CD4-positive, alpha-beta T cell (primary cell): ENCODE results near the gene LDHD. TPM values are rescaled to one million over a fixed set of nuclear protein-coding genes. Genes with fewer than 3 reads are reported as not detected.

Experiments used
- ATAC-seq: fragments of 200-7000 bp; cut with Tn5 transposase; one replicate; pipeline ENCODE4 v1.10.0; 2022; ENCODE audit warnings: mild to moderate bottlenecking; ENCODE audit not compliant: poor library complexity
- CTCF ChIA-PET: fragments of 350-600 bp; sonication (Branson Sonifier 250); formaldehyde crosslinking; loops from one replicate; lab custom pipeline; 2021; ENCODE audit warnings: antibody characterized with exemption, inconsistent platforms; lab: Charles Lee
- POLR2A ChIA-PET: fragments of 350-600 bp; sonication (Branson Sonifier 250); formaldehyde crosslinking; loops from one replicate; lab custom pipeline; 2021; ENCODE audit warnings: antibody characterized with exemption, inconsistent platforms; lab: Charles Lee
- DNase-seq, 14 experiments: peaks; one replicate each; pipeline ENCODE4 v3.0.0-alpha.2; 2013 to 2020; ENCODE audit warnings: mixed read lengths in 2 of 14
- H3K27ac ChIP-seq, 2 donors: one replicate each; pipeline versions ENCODE4 v1.5.1 to v1.7.0; 2013; ENCODE audit warnings: low read length in 2 of 2, low read depth in 1 of 2, mild to moderate bottlenecking in 1 of 2
- H3K27me3 ChIP-seq, 2 experiments: 1 replicate in 1 of 2; 2 replicates in 1 of 2; pipeline versions ENCODE4 v1.6.1 to v1.7.0; 2013; ENCODE audit warnings: low read length in 2 of 2, control low read depth in 1 of 2, mild to moderate bottlenecking in 1 of 2, moderate library complexity in 1 of 2; ENCODE audit not compliant: insufficient read depth in 2 of 2, control insufficient read depth in 1 of 2
- H3K36me3 ChIP-seq: one replicate; pipeline ENCODE4 v1.6.1; 2013; ENCODE audit warnings: low read length, control low read depth; ENCODE audit not compliant: insufficient read depth
- H3K4me1 ChIP-seq: one replicate; pipeline ENCODE4 v1.6.1; 2013; ENCODE audit warnings: low read length, control low read depth; ENCODE audit not compliant: insufficient read depth
- H3K4me3 ChIP-seq: one replicate; pipeline ENCODE4 v1.5.1; 2013; ENCODE audit warnings: mild to moderate bottlenecking, low read length, moderate library complexity
- H3K9me3 ChIP-seq, 2 experiments: 1 replicate in 1 of 2; 2 replicates in 1 of 2; pipeline versions ENCODE4 v1.6.1 to v1.7.0; 2013; ENCODE audit warnings: low read length in 2 of 2, mild to moderate bottlenecking in 2 of 2, control low read depth in 1 of 2, moderate library complexity in 1 of 2; ENCODE audit not compliant: control insufficient read depth in 1 of 2, insufficient read depth in 1 of 2
- H3K27ac Mint-ChIP-seq: one replicate; pipeline ENCODE4 v1.8.0; 2020; ENCODE audit warnings: mixed read lengths
- H3K27me3 Mint-ChIP-seq: one replicate; pipeline ENCODE4 v1.8.0; 2021; ENCODE audit warnings: mixed read lengths
- H3K36me3 Mint-ChIP-seq: one replicate; pipeline ENCODE4 v1.8.0; 2021; ENCODE audit warnings: low read depth, mixed read lengths
- H3K4me1 Mint-ChIP-seq: one replicate; pipeline ENCODE4 v1.8.0; 2021; ENCODE audit warnings: low read depth, mixed read lengths
- H3K4me3 Mint-ChIP-seq: one replicate; pipeline ENCODE4 v1.8.0; 2020; ENCODE audit warnings: mild to moderate bottlenecking, mixed read lengths
- H3K9me3 Mint-ChIP-seq: one replicate; pipeline ENCODE4 v1.8.0; 2020; ENCODE audit warnings: mixed read lengths
- CTCF ChIP-seq: fragments of 200-600 bp; IDR thresholded peaks from one replicate; pipeline ENCODE4 v1.8.0; 2022; ENCODE audit warnings: antibody characterized with exemption, mild to moderate bottlenecking
- intact Hi-C, 2 experiments: fragments of 100-400 bp; cut with DNase I in 1 of 2; cut with micrococcal nuclease in 1 of 2; formaldehyde crosslinking; loops; one replicate each; pipeline versions ENCODE4 v1.15.1 to v1.9.0; 2023 to 2025; cut with DNase I, micrococcal nuclease
- polyA plus RNA-seq, 2 donors: library from polyadenylated mRNA; unstranded; fragments of 120-200 nt; gene quantifications; one replicate each; pipeline ENCODE4 v1.2.1, GENCODE V29; 2013
- total RNA-seq, 174 experiments: library from RNA in 2 of 174; stranded (reverse) in 2 of 174; gene quantifications; one replicate each; pipeline ENCODE4 v1.2.3 and lab custom pipeline; 2021 to 2026

LDHD gene
- total RNA-seq (not detected), total RNA-seq (lab: John Stamatoyannopoulos, UW) (0 to 0.88 (median 0.07) reads per million in 172 experiments)
- polyA plus RNA-seq (2013, experiment 1 of 2) = 0.54 TPM
- polyA plus RNA-seq (2013, experiment 2 of 2) = 0.30 TPM

- Histone ChIP-seq H3K9me3 (peaks cover 2 to 9% of the 10 kb centered on the region in 2 experiments), H3K27ac (no peak within 1 kb of the TSS), H3K4me3 (peak within 1 kb of the TSS; percentile 7), H3K27me3 (peaks cover 4 to 9% of the 10 kb centered on the region in 2 experiments), H3K4me1 (peaks cover 12% of the 10 kb centered on the region), H3K36me3 (no peaks in the 10 kb centered on the region)
- no peak within 1 kb of the TSS for H3K27ac Mint-ChIP-seq
- H3K36me3 Mint-ChIP-seq = no peaks in the 10 kb centered on the region
- peaks cover 11% of the 10 kb centered on the region for H3K27me3 Mint-ChIP-seq
- no peak for TF ChIP-seq CTCF
- ChIA-PET CTCF (no interaction called here), POLR2A (no interaction called here)
- no peaks in the 10 kb centered on the region for H3K9me3 Mint-ChIP-seq
- DNase-seq (peak in 2 of 14 experiments; percentile 28 to 33), ATAC-seq (no peak)
- no peak within 1 kb of the TSS for H3K4me3 Mint-ChIP-seq
- peaks cover 2% of the 10 kb centered on the region for H3K4me1 Mint-ChIP-seq
- intact Hi-C loops = no loop called here
These were observed at the start of gene LDHD for GRCh38 chr16:75116081-75116910. TSS of gene LDHD (minus strand) at chr16:75116780. CDS start at chr16:75116720, 60 bp downstream.

GRCh38 chr16:75160386-75160785 is 43.8 kb upstream of the LDHD start:
- Histone ChIP-seq H3K36me3 (peaks cover 5% of the 10 kb centered on the region), H3K4me1 (no peaks in the 10 kb centered on the region), H3K9me3 (peaks cover 5 to 6% of the 10 kb centered on the region in 2 experiments), H3K4me3 (no peak overlapping the region), H3K27ac (no peak overlapping the region), H3K27me3 (no peaks in the 10 kb centered on the region)
- Mint-ChIP-seq H3K4me3 (no peak overlapping the region), H3K27ac (no peak overlapping the region), H3K4me1 (no peaks in the 10 kb centered on the region), H3K27me3 (no peaks in the 10 kb centered on the region), H3K36me3 (peaks cover 77% of the 10 kb centered on the region), H3K9me3 (peaks cover 3% of the 10 kb centered on the region)
- ATAC-seq (no peak), DNase-seq (no peak)
- ChIA-PET POLR2A (no interaction called here), CTCF (no interaction called here)
- intact Hi-C loops = no loop called here
- no peak for TF ChIP-seq CTCF

GRCh38 chr16:75152635-75153034 is 36.1 kb upstream of the LDHD start:
- ATAC-seq (no peak), DNase-seq (no peak)
- H3K4me1 ChIP-seq = peaks cover 9% of the 10 kb centered on the region
- no peak overlapping the region for H3K4me3 ChIP-seq
- H3K36me3 ChIP-seq = peaks cover 16% of the 10 kb centered on the region
- no peak overlapping the region for H3K27ac ChIP-seq
- no peak for TF ChIP-seq CTCF
- peaks cover 15% of the 10 kb centered on the region for H3K9me3 Mint-ChIP-seq
- ChIA-PET POLR2A (no interaction called here), CTCF (no interaction called here)
- peaks cover 19% of the 10 kb centered on the region for H3K4me1 Mint-ChIP-seq
- H3K4me3 Mint-ChIP-seq = no peak overlapping the region
- H3K27me3 ChIP-seq = no peaks in the 10 kb centered on the region
- H3K27ac Mint-ChIP-seq = no peak overlapping the region
- intact Hi-C loops = no loop called here
- no peaks in the 10 kb centered on the region for H3K27me3 Mint-ChIP-seq
- H3K9me3 ChIP-seq = peaks cover 3 to 14% of the 10 kb centered on the region in 2 experiments
- peaks cover 60% of the 10 kb centered on the region for H3K36me3 Mint-ChIP-seq
